Stimulated activated CD4-positive, alpha-beta T cell treated with anti-CD3 and anti-CD28 coated beads, Interleukin-15, amount 100 ng/mL, for 48 hours (primary cell): Measurements from ENCODE around the gene SSX1.
"Not testable (repeated sequence)": the region's sequence is repeated elsewhere in the genome, so short reads cannot be mapped to it uniquely, and the experiment has no call there.

Experiments
- DNase-seq, 2 donors: peaks; one replicate each; pipeline ENCODE4 v3.0.0-alpha.2; 2020; ENCODE audit warnings: low read depth in 2 of 2

The SSX1 gene, protein sequence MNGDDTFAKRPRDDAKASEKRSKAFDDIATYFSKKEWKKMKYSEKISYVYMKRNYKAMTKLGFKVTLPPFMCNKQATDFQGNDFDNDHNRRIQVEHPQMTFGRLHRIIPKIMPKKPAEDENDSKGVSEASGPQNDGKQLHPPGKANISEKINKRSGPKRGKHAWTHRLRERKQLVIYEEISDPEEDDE

GRCh38 chrX:48255062-48255796 lies at the start of gene SSX1:
Gene SSX1 (plus strand): TSS chrX:48255392. CDS start chrX:48257242, 1,850 bp downstream.
- DNase-seq, result not testable (repeated sequence)

DNA sequence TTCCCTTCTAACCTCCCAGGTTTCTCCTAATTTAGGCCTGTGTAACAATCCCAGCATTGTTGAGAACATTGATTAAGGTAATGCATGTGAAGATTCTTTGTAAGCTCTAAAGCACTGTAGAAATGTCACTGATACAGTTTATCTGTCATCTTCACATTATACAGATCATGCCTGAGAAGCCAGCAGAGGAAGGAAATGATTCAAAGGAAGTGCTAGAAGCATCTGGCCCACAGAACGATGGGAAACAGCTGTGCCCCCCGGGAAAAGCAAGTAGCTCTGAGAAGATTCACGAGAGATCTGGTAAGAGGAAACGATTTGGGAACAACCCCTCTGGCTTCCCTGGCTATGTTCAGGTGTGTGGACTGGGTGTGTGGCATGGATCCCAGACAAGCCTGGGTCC lies 40.9 kb upstream of the SSX1 start:
- not testable (repeated sequence) for DNase-seq

GRCh38 chrX:48224196-48224595 lies 31.0 kb upstream of the SSX1 start:
- DNase-seq, result not testable (repeated sequence)

DNA sequence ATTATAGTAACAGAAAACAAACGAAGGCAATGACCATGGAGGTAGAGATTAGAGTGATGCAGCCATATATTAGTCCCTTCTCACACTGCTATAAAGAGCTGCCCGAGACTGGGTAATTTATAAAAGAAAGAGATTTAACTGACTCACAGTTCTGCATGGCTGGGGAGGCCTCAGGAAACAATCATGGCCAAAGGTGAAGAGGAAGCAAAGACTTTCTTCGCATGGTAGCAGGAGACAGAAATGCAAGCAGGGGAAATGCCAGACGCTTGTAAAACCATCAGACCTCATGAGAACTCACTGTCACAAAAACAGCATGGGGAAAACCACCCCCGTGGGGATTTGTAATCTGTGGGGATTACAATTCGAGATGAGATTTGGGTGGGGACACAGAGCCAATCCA lies 2.2 kb upstream of the SSX1 start:
- not testable (repeated sequence) for DNase-seq

- not testable (repeated sequence) for DNase-seq
Measured at GRCh38 chrX:48274365-48274764, 19.2 kb downstream of the SSX1 start.

DNA sequence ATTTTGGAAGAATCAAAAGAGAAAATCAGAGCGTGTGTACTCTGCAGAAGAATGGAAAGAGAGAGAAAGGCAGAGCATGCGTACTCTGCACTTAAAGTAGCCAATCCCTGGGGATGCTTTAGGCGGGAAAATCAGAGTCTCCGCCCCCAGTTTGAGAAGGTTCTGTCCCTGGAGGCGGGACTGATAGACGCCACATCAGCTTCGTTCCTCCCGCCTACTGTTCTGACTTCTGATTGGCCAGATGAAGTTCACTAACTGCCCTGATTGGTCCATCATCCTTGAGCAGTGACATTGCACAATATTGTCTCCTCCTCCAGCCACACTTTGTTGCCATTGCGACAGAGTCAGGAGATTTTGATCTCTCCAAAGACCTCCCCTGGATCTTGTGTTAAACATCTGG lies 23.8 kb downstream of the SSX1 start:
- no peak for DNase-seq

GRCh38 chrX:48280729-48281128 lies 25.5 kb downstream of the SSX1 start:
- DNase-seq, result not testable (repeated sequence)

- DNase-seq, result no peak
Measured at GRCh38 chrX:48306175-48306574, 51.0 kb downstream of the SSX1 start.

- DNase-seq, result not testable (repeated sequence)
Measured at GRCh38 chrX:48313996-48314395, 58.8 kb downstream of the SSX1 start.
